AG09319 (cell line): ENCODE measurements around the gene TSPO.
"Not testable (repeated sequence)": the region's sequence is repeated elsewhere in the genome, so short reads cannot be mapped to it uniquely, and the experiment has no call there.

ENCODE experiments used
- DNase-seq: peaks from one replicate; pipeline ENCODE4 v3.0.0-alpha.2; 2010; ENCODE audit warnings: low read depth; ENCODE audit errors: extremely low read depth
- TF ChIP-seq, protein P1 (sequence below): IDR thresholded peaks from 2 replicates; pipeline ENCODE4 v1.5.1; 2011; ENCODE audit warnings: low read depth, mild to moderate bottlenecking, inconsistent platforms, low read length, moderate library complexity

TSPO gene

DNA sequence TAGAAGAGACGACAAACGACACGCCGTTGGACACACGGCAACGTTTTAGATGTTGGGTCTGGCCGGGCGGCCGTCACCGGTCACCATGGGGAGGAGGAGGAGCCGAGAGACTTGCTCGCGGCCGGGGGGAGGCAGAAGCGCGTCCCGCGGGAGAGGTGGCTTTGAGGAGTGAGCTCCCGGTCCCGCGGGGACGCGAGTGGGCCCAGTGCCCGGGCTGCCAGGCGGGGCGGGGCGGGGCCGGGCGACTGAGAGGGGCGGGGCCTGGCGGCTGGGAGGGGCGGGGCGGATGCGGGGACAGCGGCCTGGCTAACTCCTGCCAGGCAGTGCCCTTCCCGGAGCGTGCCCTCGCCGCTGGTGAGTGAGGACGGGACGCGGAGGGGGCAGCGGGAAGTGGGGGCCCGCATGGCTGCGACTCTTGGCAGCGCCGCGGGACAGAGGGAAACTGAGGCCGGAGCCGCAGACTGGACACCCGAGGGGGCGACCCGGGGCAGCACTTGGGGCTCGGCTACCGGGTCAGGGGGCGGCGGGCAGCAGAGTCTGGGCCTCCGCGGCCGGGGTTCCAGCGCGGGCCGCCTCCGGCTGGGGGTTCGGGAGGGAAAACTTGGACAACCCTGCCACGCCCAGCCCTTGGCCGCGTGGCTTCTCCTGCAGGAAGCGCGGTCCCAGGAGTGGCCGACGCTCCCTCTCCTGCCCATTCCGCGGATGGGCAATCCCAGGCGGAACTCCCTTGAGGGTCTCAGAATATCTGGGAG, at the start of gene TSPO:
Gene TSPO (plus strand): TSS at position 309 of the 752 bp plus-strand sequence. CDS start 7,680 bp downstream, outside the sequence.
- no peak for DNase-seq
- TF ChIP-seq, protein P1, sequence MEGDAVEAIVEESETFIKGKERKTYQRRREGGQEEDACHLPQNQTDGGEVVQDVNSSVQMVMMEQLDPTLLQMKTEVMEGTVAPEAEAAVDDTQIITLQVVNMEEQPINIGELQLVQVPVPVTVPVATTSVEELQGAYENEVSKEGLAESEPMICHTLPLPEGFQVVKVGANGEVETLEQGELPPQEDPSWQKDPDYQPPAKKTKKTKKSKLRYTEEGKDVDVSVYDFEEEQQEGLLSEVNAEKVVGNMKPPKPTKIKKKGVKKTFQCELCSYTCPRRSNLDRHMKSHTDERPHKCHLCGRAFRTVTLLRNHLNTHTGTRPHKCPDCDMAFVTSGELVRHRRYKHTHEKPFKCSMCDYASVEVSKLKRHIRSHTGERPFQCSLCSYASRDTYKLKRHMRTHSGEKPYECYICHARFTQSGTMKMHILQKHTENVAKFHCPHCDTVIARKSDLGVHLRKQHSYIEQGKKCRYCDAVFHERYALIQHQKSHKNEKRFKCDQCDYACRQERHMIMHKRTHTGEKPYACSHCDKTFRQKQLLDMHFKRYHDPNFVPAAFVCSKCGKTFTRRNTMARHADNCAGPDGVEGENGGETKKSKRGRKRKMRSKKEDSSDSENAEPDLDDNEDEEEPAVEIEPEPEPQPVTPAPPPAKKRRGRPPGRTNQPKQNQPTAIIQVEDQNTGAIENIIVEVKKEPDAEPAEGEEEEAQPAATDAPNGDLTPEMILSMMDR = no peak

DNA sequence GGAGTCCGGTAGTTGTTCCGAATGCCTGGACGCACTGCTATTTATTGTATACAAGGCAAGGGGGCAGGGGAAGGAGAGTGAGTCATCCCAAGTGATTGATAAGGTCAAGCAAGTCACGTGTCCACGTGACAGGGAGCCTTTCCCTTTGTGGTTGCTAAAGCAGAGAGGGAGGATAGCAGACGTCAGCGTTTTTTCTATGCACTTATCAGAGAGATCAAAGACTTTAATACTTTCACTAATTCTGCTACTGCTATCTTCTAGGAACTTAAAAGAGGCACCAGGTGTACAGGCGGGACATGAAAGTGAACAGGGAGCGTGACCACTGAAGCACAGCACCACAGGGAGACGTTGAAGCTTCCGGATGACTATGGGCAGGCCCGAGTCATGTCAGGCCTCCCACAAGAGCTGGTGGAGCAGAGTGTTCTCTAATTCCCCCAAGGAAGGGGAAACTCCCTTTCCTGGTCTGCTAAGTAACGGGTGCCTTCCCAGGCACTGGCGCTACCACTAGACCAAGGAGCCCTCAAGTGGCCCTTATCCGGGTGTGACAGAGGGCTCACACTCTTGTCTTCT, 47.2 kb upstream of the TSPO start:
- DNase-seq = not testable (repeated sequence)

DNA sequence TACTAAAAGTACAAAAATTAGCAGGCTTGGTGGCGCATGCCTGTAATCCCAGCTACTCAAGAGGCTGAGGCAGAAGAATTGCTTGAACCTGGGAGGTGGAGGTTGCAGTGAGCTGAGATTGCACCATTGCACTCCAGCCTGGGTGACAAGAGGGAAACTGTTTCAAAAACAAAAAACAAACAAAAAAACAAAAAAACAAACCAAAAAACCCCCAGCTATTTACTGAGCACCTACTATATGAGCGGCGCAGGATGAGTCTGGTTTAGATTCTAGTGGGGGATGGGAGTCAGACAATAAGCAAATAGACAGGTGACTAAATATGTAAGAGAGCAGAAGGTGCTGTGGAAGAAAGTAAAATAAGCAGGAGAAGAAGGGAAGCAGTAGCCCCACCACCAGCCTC, 46.4 kb upstream of the TSPO start:
- not testable (repeated sequence) for DNase-seq

DNA sequence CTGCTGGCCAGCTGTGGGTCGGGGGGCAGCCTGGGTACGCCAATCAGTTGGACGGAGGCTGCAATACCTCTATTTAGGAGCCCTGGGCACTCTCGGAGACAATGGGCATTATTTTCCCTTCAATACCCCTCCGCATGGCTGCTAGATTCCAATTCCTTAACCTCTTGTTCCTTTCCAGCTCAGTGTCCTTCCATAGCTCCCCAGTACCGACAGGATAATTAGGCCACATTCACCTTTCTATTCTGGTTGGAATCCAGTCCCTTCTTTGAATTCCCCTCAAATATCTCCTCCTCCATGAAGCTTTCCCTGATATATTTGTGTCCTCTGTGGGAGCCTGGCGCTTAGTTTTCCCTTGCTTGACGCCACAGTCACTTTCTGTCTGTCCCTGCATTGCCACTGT, 45.1 kb upstream of the TSPO start:
- no peak for DNase-seq
- TF ChIP-seq, protein P1 = no peak

DNA sequence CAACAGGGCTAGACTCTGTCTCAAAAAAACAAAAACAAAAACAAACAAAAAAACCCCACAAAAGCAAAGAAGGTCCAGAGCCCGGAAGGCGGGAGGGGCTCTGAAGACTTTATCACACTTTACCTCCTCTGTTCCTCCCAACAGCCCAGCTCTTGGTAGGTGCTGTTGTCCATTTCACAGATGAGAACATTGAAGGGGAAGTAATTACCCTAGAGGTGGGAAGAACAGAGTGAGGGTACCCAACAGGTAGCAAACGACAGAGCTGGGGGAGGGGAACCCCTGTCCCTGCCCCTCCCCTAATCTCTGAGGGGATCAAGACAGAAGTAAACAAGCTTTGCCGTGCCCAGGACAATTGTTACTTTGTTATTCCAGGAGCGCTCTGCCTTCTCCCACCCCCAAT, 41.8 kb upstream of the TSPO start:
- DNase-seq = no peak
- TF ChIP-seq, protein P1 = no peak

DNA sequence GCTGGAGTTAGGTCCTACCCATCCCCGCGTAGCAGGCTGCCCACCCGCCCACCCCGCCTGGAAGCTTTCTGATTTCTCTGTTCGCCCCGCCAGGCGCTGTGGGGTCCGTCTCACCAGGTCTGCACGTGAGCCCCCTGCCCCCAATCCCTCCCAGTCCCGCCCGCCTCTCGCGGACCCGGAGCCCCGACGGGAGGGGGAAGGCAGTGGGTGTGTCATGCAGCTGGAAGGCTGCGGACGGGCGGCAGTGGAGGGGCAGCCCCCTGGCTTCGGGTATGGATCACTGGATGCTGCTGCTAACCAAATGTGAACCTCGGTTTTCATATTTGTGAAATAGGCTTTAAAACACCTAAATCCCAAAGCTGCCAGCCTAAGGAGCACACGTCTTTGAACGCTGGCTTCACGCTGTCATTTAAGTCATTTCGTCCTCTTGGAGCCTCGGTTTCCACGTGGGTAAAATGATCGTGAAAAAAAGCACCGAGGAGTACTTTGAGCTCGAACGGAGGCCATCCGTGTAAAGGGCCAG, 41.4 kb upstream of the TSPO start:
- DNase-seq = no peak
- TF ChIP-seq, protein P1 = no peak

DNA sequence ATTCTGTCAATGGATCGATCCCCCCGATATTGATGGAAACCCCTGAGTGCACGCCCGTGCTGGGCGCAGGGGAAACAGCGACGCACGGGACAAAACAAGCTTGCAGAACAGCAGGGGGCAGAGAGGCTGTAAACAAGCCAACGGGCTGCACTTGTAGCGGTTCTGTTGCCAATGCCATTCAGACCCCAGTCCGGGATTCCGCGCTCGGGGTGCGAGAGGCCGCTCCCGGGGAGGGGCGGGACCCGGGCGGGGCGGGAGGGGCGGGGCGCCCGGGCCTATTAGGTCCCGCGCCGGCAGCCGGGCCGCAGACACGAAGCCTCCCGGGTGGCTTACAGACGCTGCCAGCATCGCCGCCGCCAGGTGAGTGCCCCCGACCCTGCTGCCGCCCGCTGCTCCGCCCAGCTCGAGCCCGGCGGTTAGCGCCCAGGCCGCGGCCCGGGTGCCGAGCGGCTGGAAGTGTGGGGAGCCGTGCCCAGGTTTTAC, 40.9 kb upstream of the TSPO start, which contains the start of gene BIK:
Gene BIK (plus strand): TSS at position 307 of the 483 bp plus-strand sequence. CDS start 13,273 bp downstream, outside the sequence.
- DNase-seq = no peak

More for the DNA sequence above, 40.9 kb upstream of the TSPO start, which contains the start of gene BIK:
- TF ChIP-seq, protein P1 = peak; percentile 35
